HG02970 (cell line): ENCODE data around the gene KLF17.
"Not testable (repeated sequence)": the region's sequence is repeated elsewhere in the genome, so short reads cannot be mapped to it uniquely, and the experiment has no call there.

Experiments used
- ATAC-seq: cut with Tn5 transposase; IDR thresholded peaks from one replicate; pipeline ENCODE4 v1.9.1; 2021; ENCODE audit warnings: mild to moderate bottlenecking, moderate library complexity, moderate number of reproducible peaks; ENCODE audit not compliant: unreplicated experiment, low FRiP score

Gene KLF17

DNA sequence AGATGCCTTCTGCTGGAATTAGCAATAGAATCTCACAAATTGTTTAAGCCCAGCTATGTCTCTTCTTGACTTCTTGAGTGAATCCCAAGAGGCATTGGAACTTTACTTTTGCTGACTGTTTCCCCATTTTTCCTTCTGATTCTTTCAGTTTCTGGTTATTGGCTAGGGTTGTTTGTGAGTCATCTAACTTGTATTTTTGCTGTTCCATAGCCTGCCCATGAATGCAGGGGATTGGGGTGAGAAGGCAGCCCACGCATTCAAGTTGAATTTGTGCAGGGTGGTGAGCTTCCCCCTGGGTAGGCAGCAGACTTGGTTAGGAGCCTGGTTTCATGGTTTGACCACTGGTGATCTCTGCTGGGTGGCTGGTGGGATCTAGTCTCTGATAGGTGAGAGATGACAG, 10.4 kb upstream of the KLF17 start:
- no peak for ATAC-seq

DNA sequence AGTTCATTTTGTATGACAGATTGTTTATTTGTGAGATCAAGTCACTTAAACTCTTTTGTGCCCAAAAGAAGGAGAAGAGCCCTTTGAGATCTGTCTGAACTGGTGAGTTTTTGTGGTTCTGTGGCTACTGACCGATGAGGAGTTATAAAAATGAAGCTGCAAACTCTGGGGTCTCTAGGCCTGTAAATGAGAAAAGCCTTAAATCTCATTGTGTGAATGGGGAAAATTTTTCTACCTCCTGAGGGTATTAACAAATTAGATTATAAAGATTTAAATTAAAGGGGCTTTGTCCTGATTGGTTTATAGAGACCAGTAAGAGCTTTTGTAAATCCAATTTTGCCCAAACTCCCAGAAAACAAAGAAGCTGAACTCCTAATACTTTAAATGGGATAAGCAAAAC, 9.7 kb upstream of the KLF17 start:
- ATAC-seq = no peak

DNA sequence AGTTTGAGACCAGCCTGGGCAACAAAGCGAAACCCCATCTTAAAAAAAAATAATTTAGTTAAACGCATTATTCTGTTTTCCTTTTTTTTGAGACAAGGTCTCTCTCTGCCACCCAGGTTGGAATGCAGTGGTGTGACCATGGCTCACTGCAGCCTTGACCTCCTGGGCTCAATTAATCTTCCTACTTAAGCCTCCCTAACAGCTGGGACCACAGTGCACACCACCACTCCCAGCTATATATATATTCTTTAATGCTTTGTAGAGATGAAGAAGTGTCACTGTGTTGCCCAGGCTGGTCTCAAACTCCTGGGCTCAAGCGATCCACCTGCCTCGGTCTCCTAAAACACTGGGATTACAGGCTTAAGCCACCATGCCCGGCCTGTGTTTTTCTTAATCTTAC, 7.7 kb upstream of the KLF17 start:
- no peak for ATAC-seq

DNA sequence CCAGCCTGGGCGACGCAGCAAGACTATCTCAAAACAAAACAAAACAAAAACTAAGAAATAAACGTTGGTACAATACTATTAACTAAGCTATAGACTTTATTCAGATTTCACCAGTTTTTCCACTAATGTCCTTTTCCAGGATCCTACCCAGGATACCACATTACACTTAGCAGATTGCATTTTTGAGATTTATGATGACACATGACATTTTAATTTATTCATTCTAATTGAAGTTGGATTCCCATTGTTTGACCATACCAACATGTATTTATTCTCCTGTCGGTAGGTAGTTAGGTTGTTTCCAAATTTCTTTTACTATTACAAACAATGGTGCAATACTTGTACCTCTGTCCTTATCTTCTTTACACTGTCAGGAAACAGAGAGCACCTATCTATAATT, 6.8 kb upstream of the KLF17 start:
- no peak for ATAC-seq

DNA sequence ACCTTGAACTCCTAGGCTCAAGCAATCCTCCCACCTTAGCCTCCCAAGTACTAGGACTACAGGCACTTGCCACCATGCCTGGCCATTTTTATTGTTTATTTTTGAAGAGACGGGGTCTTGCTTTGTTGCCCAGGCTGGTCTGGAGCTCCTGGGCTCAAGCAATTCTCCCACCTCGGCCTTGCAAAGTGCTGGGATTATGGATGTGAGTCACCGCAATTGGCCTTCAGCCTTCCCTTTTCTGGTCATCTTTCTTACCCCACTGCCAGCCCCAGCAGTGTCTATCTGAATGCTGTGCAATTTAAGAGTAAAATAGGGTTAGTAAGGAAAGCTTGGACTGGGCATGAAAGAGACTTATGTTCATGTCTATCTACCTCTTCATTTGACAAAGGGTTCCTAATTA, 6.1 kb upstream of the KLF17 start:
- no peak for ATAC-seq

DNA sequence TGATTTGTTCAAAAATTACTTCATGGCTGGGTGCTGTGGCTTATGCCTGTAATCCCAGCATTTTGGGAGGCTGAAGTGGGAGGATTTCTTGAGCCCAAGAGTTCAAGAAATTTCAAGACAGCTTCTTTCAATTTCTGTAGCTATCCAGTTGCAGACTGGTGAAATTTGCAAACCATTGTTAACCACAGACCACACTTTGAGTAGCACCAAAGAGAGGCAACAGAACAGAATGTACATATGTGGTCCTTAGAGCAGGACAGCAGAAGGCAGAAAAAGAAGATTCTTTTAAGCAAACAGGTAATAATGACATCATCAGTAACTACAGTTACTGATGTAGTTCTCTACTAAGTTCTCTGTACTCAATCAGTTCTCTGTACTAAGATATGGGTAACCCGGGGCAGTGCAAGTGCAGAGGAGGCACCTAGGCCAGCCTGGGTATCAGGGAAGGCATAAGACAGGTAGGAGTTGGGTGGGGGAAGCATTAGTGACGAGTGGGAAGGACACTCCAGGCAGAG, 5.5 kb upstream of the KLF17 start:
- no peak for ATAC-seq

DNA sequence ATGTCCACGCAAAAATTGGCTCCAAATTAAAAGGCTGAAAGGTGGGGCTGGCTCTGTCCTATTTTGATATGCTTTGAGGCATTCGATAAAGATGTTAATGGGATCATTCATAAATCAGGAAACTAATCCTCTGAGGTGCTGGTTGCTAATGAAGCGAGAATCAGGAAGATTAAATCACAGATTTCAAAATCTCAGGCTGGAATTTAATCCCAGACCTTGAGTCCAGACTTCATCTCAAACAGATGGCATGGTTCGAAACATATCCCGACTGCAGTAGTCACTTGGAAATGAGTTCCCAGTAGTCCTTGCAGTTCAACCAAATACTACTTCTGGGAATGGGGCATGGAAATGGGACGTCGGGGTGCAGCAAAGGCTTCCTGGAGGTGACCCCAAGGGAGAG, 4.5 kb upstream of the KLF17 start:
- no peak for ATAC-seq

DNA sequence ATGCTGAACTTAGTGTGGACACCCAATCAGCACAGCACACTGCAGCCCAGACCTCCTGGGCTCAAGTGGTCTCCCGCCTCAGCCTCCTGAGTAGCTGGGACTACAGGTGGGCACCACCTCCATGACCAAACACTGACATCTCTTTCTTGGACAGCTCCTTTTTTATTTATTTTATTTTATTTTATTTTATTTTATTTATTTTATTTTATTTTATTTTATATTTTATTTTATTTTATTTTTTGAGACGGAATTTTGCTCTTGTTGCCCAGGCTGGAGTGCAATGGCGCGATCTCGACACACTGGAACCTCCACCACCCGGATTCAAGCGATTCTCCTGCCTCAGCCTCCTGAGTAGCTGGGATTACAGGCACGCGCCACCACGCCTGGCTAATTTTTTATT, 1.3 kb upstream of the KLF17 start:
- not testable (repeated sequence) for ATAC-seq

DNA sequence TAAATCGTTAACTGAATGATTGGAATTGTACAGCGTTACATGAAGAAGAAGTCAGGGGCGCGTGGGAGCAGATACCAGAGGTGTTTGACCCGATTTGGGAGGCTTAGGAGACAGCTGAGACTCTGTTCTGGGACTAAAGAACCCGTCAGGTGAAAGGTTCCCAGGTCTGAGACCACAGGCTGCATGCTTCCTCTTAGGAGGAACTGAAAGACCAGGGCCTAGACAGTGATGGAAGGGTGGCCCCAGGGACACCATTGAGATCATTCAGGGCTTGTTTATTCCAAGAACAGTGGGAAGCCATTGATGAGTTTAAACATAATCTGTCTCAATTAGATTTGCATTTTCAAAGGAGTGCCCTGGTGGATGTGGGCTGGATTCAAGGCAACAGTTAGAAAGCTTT, 904 bp downstream of the KLF17 start:
- no peak for ATAC-seq

DNA sequence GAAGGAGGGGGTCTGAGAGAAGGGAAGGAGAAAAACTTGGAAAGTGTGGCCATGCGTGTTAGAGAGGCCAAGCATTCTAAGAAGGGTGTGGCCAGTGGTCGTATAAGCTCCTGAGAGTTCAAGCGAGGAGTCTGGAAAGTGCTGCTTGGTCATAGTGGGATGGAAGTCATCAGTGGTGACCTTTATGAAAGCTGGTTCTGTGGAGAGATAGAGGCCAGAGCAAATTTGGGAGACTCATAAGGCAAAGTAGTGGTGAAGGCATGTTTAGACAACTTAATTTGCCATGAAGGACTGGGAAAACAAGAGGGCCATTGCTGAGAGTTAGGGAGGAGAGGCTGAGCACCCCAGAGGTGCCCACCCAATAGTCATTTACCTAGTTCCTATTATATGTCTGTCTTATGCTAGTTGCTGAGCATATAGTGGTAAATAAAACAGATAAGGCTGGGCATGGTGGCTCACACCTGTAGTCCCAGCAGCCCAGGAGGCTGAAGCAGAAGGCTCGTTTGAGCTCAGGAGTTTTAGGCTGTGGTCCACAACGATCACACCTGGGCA, 1.9 kb downstream of the KLF17 start:
- ATAC-seq = no peak

DNA sequence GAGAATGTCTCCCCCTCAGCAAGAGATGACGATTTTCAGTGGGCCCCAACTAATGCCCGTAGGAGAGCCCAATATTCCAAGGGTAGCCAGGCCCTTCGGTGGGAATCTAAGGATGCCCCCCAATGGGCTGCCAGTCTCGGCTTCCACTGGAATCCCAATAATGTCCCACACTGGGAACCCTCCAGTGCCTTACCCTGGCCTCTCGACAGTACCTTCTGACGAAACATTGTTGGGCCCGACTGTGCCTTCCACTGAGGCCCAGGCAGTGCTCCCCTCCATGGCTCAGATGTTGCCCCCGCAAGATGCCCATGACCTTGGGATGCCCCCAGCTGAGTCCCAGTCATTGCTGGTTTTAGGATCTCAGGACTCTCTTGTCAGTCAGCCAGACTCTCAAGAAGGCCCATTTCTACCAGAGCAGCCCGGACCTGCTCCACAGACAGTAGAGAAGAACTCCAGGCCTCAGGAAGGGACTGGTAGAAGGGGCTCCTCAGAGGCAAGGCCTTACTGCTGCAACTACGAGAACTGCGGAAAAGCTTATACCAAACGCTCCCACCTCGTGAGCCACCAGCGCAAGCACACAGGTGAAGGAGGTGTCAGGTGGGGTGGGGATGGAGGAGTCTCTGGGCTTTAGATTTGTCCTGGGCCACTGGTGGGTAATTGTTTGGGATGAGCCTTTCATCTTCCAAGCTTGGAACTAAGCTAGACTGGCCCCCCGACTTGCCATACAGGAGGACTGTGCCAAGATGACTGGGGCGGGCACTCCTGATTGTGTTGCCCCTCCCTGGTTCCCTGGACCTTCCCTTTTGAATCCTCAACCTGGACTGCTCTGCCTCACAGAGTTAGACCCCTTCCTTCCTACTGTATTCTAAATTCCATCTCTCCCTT, 11.2 kb downstream of the KLF17 start:
- ATAC-seq = no peak

DNA sequence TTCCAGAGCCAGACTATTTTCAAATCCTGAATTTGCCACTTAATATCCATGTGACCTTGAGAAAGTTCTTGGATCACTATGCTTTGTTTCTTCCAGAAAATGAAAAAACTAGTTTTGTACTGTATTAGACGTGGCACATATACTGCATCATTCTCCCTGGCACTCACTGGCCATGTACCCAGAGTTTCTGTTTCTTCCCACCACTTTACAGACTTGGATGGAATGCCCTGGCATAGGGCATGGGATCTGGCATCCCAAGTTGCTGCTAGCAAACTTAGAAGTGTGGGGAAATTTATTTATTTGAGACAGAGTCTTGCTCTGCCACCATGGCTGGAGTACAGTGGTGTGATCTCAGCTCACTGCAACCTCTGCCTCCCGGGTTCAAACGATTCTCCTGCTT, 12.8 kb downstream of the KLF17 start:
- no peak for ATAC-seq

DNA sequence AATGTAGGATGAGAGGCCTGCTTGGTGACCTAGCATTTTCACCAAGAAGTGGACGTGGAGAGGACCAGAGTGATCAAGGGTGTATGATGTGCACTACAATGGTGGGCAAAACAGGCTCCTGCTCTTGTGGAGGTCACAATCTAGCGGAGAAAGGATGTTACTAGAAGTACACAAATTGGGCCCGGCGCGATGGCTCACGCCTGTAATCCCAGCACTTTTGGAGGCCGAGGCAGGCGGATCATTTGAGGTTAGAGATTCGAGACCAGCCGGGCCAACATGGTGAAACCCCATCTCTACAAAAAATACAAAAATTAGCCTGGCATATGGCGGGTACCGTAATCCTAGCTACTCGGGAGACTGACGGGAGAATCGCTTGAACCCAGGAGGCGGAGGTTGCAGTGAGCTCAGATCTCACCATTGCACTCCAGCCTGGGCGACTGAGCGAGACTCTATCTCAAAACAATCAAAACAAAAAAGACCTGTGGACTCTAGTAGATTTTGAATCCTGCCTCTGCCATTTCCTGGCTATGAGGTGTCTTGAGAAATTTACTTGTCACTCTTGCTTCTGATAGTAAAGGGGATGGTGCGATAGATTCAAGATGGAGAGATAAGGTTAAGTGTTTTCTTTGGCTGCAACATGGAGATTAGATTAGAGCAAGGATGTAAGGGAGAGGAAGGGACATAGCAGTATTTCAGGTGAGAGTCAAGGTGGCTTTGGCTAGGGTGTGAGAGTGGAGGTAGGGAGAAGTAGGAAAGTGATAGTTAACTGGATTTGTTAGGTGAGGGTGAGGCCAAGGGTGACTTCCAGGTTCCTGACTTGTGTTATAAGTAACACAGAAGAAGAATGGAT, 15.7 kb downstream of the KLF17 start:
- ATAC-seq = no peak

DNA sequence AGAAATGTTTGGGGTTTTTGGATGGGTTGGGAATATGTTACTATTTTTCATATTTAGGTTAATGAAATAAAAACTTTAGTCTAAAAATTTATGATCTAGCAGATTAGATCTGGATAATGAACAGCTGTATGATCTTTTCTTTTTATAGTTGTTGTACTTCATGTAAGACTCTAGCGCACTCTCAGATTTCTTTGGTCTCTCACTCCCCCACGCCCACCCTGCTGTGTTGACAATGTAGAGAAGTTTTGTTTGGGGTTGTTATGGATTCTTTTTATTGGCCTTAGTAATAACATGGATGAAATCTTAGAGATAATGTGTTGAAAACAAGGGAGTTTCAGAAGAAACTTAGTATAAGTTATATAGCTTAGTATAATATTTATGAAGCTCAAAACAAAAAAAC, 17.3 kb downstream of the KLF17 start:
- no peak for ATAC-seq

DNA sequence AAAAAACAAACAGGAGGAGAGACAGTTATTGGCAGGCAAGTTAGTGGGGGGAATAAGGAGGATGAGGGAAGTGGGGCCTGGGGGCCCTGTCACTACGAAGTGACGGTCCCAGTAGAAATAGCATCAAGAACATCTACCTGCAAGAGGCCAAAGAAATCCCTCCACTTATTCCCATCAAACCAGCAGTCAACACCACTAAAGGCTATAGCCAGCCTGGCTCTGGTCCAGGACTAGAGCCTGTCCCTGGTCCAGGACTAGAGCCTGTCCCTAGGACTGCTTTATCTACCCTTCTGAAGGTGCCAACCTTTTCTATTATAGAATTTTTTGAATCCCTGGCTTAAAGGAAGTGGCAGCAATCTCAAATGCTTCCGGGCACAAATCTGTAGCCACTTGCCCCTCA, 19.6 kb downstream of the KLF17 start:
- ATAC-seq = no peak

DNA sequence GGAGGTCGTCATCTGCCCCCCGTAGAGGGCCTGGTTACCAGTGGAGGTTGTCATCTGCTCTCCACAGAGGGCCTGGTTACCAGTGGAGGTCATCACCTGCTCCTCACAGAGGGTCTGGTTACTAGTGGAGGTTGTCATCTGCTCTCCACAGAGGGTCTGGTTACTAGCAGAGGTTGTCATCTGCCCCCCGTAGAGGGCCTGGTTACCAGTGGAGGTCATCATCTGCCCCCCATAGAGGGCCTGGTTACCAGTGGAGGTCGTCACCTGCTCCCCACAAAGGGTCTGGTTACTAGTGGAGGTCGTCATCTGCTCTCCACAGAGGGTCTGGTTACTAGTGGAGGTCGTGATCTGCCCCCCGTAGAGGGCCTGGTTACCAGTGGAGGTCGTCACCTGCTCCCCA, 20.9 kb downstream of the KLF17 start:
- ATAC-seq = not testable (repeated sequence)

DNA sequence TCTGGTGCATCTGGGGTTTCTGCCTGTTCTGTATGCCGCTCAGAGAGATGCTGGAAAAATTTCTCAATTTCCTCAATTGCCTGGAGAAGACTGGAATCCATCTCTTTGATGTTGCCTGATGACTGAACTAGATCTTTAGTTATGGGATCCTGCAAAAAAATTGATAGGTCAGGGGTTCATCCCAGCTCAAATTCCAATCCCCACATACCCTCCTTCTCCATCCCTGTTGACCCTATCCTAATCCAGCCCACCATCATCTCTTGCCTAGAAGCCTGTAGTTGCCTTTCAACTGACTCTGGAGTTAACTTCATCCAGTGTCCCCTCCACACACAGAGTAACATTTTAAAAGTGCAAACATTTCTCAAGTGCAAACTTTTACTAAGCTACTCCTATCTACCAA, 22.9 kb downstream of the KLF17 start, which contains the start of gene KLF18:
TSS of gene KLF18 (minus strand) at position 101 of the 400 bp plus-strand sequence. CDS start at position 101, 0 bp downstream.
- no peak for ATAC-seq

DNA sequence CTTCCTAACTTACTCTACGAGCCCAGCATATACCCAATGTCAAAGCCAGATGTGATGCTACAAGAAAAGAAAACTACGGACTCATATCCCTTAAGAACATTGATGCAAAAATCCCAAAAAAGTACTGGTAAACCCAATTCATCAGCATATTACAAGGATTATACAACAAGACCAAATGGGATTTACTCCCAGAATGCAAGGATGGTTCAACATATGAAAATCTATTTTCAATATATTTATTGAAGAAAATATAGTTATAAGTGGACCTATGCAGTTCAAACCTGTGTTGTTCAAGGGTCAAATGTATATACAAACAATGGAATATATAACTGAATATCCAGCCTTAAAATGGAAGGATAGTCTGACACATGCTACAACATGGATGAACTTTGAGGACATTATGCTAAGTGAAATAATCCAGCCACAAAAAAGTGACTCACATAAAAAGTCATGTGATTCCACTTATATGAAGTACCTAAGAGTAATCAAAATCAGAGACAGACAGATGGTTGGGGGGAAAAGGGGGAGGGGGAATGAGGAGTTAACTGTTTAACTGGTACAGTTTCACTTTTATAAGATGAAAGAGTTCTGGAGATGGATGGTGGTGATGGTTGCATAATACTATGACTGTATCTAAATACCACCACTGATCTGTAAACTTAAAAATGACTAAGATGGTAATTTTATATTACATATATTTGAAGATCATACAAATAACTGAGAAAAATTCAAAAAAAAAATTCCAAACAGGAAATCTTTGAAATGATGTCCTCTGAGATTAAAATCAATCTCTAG, 26.5 kb downstream of the KLF17 start:
- ATAC-seq = no peak

DNA sequence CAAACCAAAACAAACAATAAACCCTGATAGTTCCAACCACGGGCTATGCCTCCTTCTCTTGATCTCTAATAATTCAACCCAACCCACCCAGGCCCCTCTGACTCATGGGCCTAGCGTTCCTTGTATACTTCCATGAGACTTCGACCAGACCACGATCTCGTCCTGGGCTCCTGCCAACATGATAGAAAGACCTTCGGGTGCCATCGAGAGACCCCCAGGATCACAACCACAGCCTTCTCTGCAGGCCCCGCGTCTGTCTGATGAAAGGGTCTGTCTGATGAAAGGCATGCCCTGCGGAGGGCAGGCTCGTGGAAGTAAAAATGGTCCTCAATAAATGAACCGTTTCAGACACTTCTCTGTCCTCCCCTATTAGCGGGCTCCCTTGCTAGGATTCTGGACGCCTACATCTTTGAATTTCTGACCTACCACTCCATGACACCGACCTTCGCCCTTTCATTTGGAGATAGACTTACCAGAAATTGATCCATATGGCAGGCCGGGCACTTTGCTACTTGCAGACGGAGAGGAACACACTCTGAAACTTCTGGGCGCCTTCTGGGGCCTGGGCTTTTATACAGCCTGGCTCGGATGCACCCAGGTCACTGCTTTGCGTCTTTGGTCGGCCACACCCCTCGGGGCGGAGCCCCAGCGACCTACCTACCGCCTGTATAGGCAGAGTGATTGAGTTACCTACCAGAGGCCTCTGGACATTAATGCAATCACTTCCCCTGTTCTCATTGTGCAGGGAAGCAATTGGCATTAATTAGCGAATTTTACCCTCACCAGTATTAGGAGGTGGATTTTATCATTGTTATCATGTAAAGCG, 28.1 kb downstream of the KLF17 start:
- no peak for ATAC-seq
